Coronary artery (tissue), 2 donors: ENCODE measurements around the gene TMEM175.
"Not testable (repeated sequence)": the region's sequence is repeated elsewhere in the genome, so short reads cannot be mapped to it uniquely, and the experiment has no call there.

Source experiments
- DNase-seq: peaks from one replicate; pipeline ENCODE4 v3.0.0-alpha.2; 2017; ENCODE audit warnings: low spot score
- H3K27ac ChIP-seq, 2 donors: fragments of 200-600 bp; sonication (generic); one replicate each; pipeline ENCODE4 v1.5.1; 2016 to 2019
- H3K4me3 ChIP-seq: fragments of 200-600 bp; sonication (generic); 2 replicates; pipeline ENCODE4 v1.5.1; 2016; ENCODE audit warnings: mild to moderate bottlenecking, moderate library complexity
- TF ChIP-seq, protein P1 (sequence below): fragments of 200-600 bp; sonication (generic); IDR thresholded peaks from one replicate; pipeline ENCODE4 v1.5.1; 2019; ENCODE audit warnings: antibody characterized with exemption

The TMEM175 gene

DNA sequence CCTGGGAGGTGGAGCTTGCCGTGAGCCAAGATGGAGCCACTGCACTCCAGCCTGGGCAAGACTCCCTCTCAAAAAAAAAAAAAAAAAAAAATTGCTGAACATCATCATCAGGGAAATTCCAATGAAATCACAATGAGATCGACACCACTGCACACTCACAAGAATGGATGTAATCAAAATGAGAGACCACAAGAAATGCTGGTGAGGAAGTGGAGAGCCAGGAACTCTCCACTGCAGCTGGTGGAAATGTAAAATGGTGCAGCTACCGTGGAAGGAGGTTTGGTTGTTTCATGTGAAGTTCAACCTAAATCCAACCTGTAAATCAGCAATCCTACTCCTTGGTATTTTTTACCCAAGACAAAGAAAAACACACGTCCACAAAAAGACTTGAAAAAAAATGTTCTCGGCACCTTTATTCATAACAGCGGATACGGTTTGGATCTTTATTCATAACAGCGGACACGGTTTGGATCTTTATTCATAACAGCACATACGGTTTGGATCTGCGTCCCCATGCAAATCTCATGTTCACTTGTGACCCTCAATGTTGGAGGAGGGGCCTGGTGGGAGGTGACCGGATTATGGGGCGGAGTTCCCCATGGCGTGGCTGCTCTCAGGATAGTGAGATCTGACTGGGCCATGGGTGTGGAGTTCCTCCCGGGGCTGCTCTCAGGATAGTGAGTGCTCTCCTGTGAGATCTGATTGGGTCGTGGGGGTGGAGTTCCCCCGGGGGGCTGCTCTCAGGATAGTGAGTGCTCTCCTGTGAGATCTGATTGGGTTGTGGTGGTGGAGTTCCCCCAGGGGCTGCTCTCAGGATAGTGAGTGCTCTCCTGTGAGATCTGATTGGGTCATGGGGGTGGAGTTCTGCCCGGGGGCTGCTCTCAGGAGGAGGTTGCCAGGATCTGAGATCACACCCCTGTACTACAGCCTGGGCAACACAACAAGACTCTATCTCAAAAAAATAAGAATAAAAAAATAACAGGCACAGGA lies 7.9 kb upstream of the TMEM175 start:
- no peak overlapping the region for H3K27ac ChIP-seq
- H3K4me3 ChIP-seq = no peak overlapping the region
- TF ChIP-seq, protein P1, sequence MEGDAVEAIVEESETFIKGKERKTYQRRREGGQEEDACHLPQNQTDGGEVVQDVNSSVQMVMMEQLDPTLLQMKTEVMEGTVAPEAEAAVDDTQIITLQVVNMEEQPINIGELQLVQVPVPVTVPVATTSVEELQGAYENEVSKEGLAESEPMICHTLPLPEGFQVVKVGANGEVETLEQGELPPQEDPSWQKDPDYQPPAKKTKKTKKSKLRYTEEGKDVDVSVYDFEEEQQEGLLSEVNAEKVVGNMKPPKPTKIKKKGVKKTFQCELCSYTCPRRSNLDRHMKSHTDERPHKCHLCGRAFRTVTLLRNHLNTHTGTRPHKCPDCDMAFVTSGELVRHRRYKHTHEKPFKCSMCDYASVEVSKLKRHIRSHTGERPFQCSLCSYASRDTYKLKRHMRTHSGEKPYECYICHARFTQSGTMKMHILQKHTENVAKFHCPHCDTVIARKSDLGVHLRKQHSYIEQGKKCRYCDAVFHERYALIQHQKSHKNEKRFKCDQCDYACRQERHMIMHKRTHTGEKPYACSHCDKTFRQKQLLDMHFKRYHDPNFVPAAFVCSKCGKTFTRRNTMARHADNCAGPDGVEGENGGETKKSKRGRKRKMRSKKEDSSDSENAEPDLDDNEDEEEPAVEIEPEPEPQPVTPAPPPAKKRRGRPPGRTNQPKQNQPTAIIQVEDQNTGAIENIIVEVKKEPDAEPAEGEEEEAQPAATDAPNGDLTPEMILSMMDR = no peak
- peak; percentile 57 for DNase-seq

DNA sequence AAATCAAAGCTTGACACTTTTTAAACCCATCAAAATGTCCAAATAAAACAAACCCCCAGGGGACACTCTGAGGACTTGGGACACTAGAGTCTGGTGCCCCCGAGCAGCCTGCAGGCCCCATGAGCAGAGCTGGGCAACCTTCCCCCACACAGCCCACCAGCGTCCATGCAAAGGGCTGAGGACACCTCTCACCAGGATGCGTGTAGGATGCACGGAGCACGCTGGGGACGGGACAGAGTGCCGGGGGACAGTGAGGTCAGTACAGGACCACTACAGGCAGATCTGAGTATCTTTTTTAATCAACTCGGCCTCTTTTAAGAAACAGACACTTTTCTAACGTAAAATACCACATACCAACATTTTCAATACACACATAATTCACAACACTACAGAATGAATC lies 7.1 kb upstream of the TMEM175 start:
- TF ChIP-seq, protein P1 = no peak
- Histone ChIP-seq H3K4me3 (no peak overlapping the region), H3K27ac (no peak overlapping the region)
- DNase-seq = peak; percentile 26

DNA sequence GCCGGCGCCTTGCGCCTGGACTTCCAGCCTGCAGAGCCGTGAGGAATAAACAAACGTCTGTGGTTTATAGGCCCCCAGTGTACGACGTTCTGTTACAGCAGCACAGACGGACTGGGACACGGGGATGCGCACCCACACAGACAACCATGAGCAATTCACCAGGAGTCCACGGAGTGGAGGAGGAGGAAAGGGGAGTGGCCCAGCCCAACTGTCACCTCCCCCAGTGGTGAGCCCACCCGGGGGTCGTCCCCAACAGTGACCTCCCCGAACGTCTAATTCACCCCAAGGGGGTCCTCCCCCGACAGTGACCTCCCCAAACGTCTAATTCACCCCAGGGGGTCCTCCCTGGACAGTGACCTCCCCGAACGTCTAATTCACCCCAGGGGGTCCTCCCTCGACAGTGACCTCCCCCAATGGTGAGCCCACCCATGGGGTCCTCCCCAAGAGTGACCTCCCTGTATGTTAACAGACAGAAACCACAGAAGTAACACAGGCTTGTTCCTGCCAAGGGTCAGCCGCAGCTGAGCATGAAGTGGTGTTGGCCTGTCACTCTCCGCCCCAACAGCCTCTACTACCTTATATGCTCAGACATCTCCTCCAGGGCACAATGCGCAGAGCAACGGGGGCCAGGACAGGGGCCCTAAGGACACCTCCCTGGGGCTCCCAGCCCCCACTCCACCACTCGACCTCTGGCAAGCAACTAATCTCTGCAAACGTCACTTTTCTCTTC lies 6.3 kb upstream of the TMEM175 start:
- Histone ChIP-seq H3K4me3 (no peak overlapping the region), H3K27ac (no peak overlapping the region)
- DNase-seq = peak; percentile 41
- TF ChIP-seq, protein P1 = no peak

DNA sequence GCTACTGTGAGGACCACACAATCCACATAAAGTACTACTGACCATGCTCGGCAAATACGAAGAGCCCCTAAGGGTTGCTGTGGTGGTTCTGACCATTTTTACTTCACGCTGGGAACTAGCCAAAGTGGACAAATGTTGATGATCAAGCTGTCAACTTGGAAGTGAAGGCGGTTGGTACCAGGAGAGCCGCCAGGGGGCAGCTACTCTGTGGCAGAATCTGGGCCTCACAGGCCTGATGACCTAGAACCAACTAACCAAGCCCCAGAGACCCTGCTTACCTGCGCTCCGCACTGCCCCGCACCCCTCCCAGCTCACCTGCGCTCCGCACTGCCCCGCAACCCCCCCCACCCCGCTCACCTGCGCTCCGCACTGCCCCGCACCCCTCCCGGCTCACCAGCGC lies 5.7 kb upstream of the TMEM175 start:
- no peak for DNase-seq
- no peak overlapping the region for H3K4me3 ChIP-seq
- TF ChIP-seq, protein P1 = no peak
- no peak overlapping the region for H3K27ac ChIP-seq

DNA sequence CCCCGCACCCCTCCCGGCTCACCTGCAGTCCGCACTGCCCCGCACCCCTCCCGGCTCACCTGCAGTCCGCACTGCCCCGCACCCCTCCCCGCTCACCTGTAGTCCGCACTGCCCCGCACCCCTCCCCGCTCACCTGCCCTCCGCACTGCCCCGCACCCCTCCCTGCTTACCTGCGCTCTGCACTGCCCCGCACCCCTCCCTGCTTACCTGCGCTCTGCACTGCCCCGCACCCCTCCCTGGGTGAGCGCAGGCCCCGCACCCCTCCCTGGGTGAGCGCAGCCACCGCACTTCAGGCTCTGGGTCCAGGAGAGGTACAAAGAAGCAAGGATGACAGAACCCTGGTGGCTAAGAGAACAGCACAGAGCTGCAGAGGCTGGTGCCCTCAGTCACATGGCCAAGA lies 4.7 kb upstream of the TMEM175 start:
- H3K4me3 ChIP-seq, H3K27ac ChIP-seq, DNase-seq: not testable (repeated sequence)

DNA sequence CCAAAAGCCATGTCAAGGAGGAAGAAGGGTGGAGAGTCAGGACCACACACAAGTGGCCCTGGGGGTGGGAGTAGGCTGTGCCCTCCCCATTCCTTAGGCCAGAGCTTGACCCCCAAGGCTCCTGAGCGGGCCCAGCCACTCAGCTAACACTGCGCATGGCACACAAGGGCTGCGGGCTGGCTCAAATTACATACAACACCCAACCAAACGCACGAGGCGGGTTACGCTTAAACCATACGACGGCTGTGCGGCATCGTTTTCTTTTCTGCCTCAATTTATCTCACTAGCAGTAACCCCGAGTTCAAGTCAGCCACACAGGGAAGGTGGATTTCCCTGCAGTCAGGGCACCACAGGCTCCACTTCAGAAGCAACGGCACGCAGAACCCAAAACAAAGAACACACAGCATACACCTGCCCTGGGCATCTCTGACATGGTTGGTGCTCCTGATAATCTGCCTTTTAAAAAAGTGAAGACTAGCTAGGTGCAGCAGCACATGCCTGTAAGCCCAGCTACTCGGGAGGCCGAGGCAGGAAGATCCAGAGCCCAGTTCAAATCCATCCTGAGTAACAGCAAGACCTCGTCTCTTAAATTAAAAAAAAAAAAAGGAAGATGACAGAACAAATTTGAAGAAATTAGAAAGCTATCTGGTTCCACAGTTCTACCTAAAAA lies 3.0 kb upstream of the TMEM175 start:
- Histone ChIP-seq H3K27ac (no peak overlapping the region), H3K4me3 (no peak overlapping the region)
- no peak for DNase-seq
- TF ChIP-seq, protein P1 = no peak

DNA sequence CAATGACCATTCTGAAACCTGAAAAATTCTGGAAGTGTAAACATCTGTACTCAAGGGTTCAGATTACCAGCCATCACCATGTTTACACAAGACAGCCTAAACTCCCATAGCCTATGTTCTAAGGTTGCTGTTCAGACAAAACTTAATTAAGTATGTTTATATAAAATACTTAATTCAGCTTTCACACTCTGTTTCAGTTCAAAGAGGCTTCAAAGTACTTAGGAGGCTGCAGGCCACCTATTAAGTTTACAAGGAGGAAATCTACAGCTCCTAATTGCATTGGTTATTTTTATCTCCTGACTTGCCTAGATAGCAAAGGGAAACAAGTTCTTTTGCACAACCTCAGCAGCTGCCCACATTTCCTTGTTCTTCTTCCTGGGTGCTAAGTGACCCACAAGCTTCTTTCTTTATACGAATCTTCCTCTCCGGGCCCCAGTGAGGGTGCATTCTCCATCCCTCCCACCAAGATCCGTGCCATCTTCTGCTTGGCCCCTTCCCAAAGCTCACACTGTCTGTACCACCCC lies 2.2 kb upstream of the TMEM175 start:
- no peak for DNase-seq
- TF ChIP-seq, protein P1 = no peak
- peak overlapping the region; percentile 92 for H3K4me3 ChIP-seq
- H3K27ac ChIP-seq = no peak overlapping the region
